ENCODE data around the gene ROPN1. TPM values are rescaled to one million over a fixed set of nuclear protein-coding genes. Genes with fewer than 3 reads are reported as not detected.

ROPN1 gene
- total RNA-seq, 1 experiment from 2014 or later, result not detected

DNA sequence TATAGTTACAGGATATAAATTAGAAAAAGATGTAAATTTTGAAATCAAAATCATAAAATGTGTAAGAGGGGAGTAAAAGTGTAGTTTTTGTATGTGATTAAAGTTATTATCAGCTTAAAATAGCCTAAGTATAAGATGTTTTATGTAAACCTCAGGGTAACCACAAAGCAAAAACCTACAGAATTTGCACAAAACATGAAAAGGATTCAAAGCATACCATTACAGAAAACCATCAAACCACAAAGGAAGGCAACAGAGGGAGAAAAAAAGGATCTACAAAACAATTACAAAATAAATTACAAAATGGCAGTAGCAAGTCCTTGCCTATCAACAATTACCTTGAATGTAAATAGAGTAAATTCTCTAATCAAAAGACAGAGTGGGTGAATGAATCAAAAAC lies 71.1 kb downstream of the ROPN1 start:
- H3K36me3 ChIP-seq (ENCODE audit: control insufficient read depth, insufficient read depth, low read length), result no peaks in the 10 kb centered on the region
- no peak for TF ChIP-seq SIN3A (IDR thresholded peaks at IDR 0.05; ENCODE audit: borderline replicate concordance, insufficient read depth, low read depth, low read length)
- TF ChIP-seq, protein P1, sequence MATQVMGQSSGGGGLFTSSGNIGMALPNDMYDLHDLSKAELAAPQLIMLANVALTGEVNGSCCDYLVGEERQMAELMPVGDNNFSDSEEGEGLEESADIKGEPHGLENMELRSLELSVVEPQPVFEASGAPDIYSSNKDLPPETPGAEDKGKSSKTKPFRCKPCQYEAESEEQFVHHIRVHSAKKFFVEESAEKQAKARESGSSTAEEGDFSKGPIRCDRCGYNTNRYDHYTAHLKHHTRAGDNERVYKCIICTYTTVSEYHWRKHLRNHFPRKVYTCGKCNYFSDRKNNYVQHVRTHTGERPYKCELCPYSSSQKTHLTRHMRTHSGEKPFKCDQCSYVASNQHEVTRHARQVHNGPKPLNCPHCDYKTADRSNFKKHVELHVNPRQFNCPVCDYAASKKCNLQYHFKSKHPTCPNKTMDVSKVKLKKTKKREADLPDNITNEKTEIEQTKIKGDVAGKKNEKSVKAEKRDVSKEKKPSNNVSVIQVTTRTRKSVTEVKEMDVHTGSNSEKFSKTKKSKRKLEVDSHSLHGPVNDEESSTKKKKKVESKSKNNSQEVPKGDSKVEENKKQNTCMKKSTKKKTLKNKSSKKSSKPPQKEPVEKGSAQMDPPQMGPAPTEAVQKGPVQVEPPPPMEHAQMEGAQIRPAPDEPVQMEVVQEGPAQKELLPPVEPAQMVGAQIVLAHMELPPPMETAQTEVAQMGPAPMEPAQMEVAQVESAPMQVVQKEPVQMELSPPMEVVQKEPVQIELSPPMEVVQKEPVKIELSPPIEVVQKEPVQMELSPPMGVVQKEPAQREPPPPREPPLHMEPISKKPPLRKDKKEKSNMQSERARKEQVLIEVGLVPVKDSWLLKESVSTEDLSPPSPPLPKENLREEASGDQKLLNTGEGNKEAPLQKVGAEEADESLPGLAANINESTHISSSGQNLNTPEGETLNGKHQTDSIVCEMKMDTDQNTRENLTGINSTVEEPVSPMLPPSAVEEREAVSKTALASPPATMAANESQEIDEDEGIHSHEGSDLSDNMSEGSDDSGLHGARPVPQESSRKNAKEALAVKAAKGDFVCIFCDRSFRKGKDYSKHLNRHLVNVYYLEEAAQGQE (IDR thresholded peaks at IDR 0.05; ENCODE audit: insufficient read depth in 1 of 2, low read depth in 2 of 2, low read length in 1 of 2), result no peak
- no peak for TF ChIP-seq TCF7L2 (IDR thresholded peaks at IDR 0.05; ENCODE audit: low read depth, low read length)
- TF ChIP-seq POLR2AphosphoS5 (IDR thresholded peaks at IDR 0.05; ENCODE audit: low read depth, low read length), result no peak
- TF ChIP-seq, protein P2, sequence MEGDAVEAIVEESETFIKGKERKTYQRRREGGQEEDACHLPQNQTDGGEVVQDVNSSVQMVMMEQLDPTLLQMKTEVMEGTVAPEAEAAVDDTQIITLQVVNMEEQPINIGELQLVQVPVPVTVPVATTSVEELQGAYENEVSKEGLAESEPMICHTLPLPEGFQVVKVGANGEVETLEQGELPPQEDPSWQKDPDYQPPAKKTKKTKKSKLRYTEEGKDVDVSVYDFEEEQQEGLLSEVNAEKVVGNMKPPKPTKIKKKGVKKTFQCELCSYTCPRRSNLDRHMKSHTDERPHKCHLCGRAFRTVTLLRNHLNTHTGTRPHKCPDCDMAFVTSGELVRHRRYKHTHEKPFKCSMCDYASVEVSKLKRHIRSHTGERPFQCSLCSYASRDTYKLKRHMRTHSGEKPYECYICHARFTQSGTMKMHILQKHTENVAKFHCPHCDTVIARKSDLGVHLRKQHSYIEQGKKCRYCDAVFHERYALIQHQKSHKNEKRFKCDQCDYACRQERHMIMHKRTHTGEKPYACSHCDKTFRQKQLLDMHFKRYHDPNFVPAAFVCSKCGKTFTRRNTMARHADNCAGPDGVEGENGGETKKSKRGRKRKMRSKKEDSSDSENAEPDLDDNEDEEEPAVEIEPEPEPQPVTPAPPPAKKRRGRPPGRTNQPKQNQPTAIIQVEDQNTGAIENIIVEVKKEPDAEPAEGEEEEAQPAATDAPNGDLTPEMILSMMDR (IDR thresholded peaks at IDR 0.05), result no peak
- H3K27ac ChIP-seq (ENCODE audit: low read length), result no peak overlapping the region
- no peaks in the 10 kb centered on the region for H3K4me1 ChIP-seq (ENCODE audit: control insufficient read depth, insufficient read depth, low read length)
- ChIA-PET CTCF (no interaction called here), POLR2A (no interaction called here)
- in situ Hi-C loops (cut with HindIII; ENCODE audit: low pct_unique_long_range_greater_than_20kb, low sequenced_read_pairs), result no loop called here
- H3K4me3 ChIP-seq (ENCODE audit: low read depth in 2 of 2, low read length in 2 of 2), result no peak overlapping the region
- intact Hi-C loops (cut with micrococcal nuclease; ENCODE audit: unreplicated experiment), result no loop called here
- BruUV-seq (replicated peaks), result no TSS peak
- ATAC-seq (no peak), DNase-seq (ENCODE audit: low read depth, low spot score) (no peak)
- H3K9me3 ChIP-seq (ENCODE audit: control insufficient read depth, insufficient read depth, low read depth, low read length), result peaks cover 3% of the 10 kb centered on the region; the same call in 1 of the 2 replicates
- H3K27me3 ChIP-seq (ENCODE audit: control insufficient read depth, insufficient read depth, low read length), result no peaks in the 10 kb centered on the region

DNA sequence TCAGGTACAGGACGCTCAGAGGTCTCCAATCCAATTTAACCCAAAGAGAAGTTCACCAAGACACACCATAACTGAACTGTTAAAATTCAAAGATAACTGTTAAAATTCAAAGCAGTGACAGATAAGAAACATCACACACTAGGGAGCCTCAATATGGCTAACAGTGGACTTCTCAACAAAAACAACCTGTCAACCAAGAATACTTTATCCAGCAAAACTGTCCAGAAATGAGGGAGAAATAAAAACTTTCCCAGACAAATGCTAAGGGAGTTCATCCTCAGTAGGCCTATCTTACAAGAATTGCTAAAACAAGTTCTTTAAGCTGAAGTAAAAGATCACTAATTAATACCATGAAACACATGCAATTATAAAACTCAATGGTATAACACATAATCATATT lies 71.5 kb downstream of the ROPN1 start:
- TF ChIP-seq TCF7L2 (IDR thresholded peaks at IDR 0.05; ENCODE audit: low read depth, low read length) (no peak), SIN3A (IDR thresholded peaks at IDR 0.05; ENCODE audit: borderline replicate concordance, insufficient read depth, low read depth, low read length) (no peak), POLR2AphosphoS5 (IDR thresholded peaks at IDR 0.05; ENCODE audit: low read depth, low read length) (no peak)
- TF ChIP-seq, protein P1 (IDR thresholded peaks at IDR 0.05; ENCODE audit: insufficient read depth in 1 of 2, low read depth in 2 of 2, low read length in 1 of 2), result no peak
- TF ChIP-seq, protein P2 (IDR thresholded peaks at IDR 0.05), result no peak
- H3K36me3 ChIP-seq (ENCODE audit: control insufficient read depth, insufficient read depth, low read length), result no peaks in the 10 kb centered on the region
- DNase-seq (ENCODE audit: low read depth, low spot score) (no peak), ATAC-seq (no peak)
- no peaks in the 10 kb centered on the region for H3K27me3 ChIP-seq (ENCODE audit: control insufficient read depth, insufficient read depth, low read length)
- H3K4me3 ChIP-seq (ENCODE audit: low read depth in 2 of 2, low read length in 2 of 2), result no peak overlapping the region
- in situ Hi-C loops (cut with HindIII; ENCODE audit: low pct_unique_long_range_greater_than_20kb, low sequenced_read_pairs) (no loop called here), intact Hi-C loops (cut with micrococcal nuclease; ENCODE audit: unreplicated experiment) (no loop called here)
- ChIA-PET POLR2A (no interaction called here), CTCF (no interaction called here)
- H3K27ac ChIP-seq (ENCODE audit: low read length), result no peak overlapping the region
- H3K9me3 ChIP-seq (ENCODE audit: control insufficient read depth, insufficient read depth, low read depth, low read length), result peaks cover 3% of the 10 kb centered on the region; the same call in 1 of the 2 replicates
- BruUV-seq (replicated peaks), result no TSS peak
- H3K4me1 ChIP-seq (ENCODE audit: control insufficient read depth, insufficient read depth, low read length), result no peaks in the 10 kb centered on the region

All from Panc1 (cell line).